Measurements from ENCODE around the gene TXNDC5.

DNA sequence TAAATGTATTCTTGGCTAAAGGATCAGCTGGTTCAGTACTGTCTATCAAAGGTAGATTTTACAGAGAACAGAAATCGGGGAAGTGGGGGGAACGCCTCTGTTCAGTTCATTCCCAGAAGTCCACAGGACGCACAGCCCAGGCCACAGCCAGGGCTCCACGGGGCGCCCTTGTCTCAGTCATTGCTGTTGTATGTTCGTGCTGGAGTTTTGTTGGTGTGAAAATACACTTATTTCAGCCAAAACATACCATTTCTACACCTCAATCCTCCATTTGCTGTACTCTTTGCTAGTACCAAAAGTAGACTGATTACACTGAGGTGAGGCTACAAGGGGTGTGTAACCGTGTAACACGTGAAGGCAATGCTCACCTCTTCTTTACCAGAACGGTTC lies 29.9 kb downstream of the TXNDC5 start:
- no peak for TF ChIP-seq FOXP2 (optimal IDR thresholded peaks at IDR 0.05; ENCODE audit: control extremely low read depth, extremely low read length, insufficient read depth)
- TF ChIP-seq EZH2 (IDR thresholded peaks at IDR 0.05) = no peak

All from SK-N-MC (cell line).